CD14-positive monocyte (primary cell): ENCODE data around the gene THBS3. TPM values are rescaled to one million over a fixed set of nuclear protein-coding genes. Genes with fewer than 3 reads are reported as not detected.

Experiments
- DNase-seq, 3 donors: peaks; one replicate each; pipeline ENCODE4 v3.0.0-alpha.2; 2011 to 2022
- H2AFZ ChIP-seq: 2 replicates; pipeline ENCODE4 v1.6.0; 2012; ENCODE audit warnings: mild to moderate bottlenecking, low read depth, low read length, inconsistent platforms; ENCODE audit not compliant: insufficient read depth, poor library complexity, severe bottlenecking
- H3K27ac ChIP-seq, 2 donors: 1 replicate in 1 of 2; 2 replicates in 1 of 2; pipeline ENCODE4 v1.5.1; 2012 to 2013; ENCODE audit warnings: low read length in 2 of 2, control low read depth in 1 of 2, inconsistent platforms in 1 of 2, low read depth in 1 of 2, mild to moderate bottlenecking in 1 of 2
- H3K27me3 ChIP-seq, 2 donors: one replicate each; pipeline versions ENCODE4 v1.6.0 to v1.6.1; 2011 to 2013; ENCODE audit warnings: low read length in 2 of 2; ENCODE audit not compliant: control insufficient read depth in 2 of 2, insufficient read depth in 2 of 2
- H3K36me3 ChIP-seq, 2 donors: replicated peaks in 1 of 2; 1 replicate in 1 of 2; 2 replicates in 1 of 2; pipeline versions ENCODE4 v1.5.1 to v1.6.1; 2012 to 2013; ENCODE audit warnings: low read length in 2 of 2, control low read depth in 1 of 2, inconsistent platforms in 1 of 2, mild to moderate bottlenecking in 1 of 2; ENCODE audit not compliant: insufficient read depth in 2 of 2, control insufficient read depth in 1 of 2
- H3K4me1 ChIP-seq, 2 donors: 1 replicate in 1 of 2; 2 replicates in 1 of 2; pipeline versions ENCODE4 v1.5.1 to v1.6.1; 2012 to 2013; ENCODE audit warnings: low read length in 2 of 2, control low read depth in 1 of 2, inconsistent platforms in 1 of 2, mild to moderate bottlenecking in 1 of 2, moderate library complexity in 1 of 2; ENCODE audit not compliant: insufficient read depth in 2 of 2, control insufficient read depth in 1 of 2
- H3K4me2 ChIP-seq: replicated peaks from 2 replicates; pipeline ENCODE3; 2012; ENCODE audit warnings: low read length, moderate library complexity, mild to moderate bottlenecking; ENCODE audit not compliant: poor library complexity, severe bottlenecking; ENCODE audit errors: extremely low read depth
- H3K4me3 ChIP-seq, 3 experiments: fragments of 200-600 bp in 1 of 3; sonication (generic) in 1 of 3; replicated peaks in 1 of 3; 1 replicate in 2 of 3; 2 replicates in 1 of 3; pipeline ENCODE4 v1.5.1; 2011 to 2013; ENCODE audit warnings: low read length in 3 of 3, mild to moderate bottlenecking in 3 of 3, control low read depth in 2 of 3, low read depth in 2 of 3, inconsistent platforms in 1 of 3, moderate library complexity in 1 of 3
- H3K79me2 ChIP-seq: 2 replicates; pipeline ENCODE4 v1.6.0; 2012; ENCODE audit warnings: mild to moderate bottlenecking, control low read depth, inconsistent platforms, low read length, moderate library complexity; ENCODE audit not compliant: insufficient read depth
- H3K9ac ChIP-seq: 2 replicates; pipeline ENCODE4 v1.6.0; 2017; ENCODE audit warnings: low read length, mild to moderate bottlenecking; ENCODE audit not compliant: insufficient read depth, poor library complexity, severe bottlenecking
- H3K9me3 ChIP-seq, 2 donors: replicated peaks in 1 of 2; 1 replicate in 1 of 2; 2 replicates in 1 of 2; pipeline versions ENCODE4 v1.5.1 to v1.6.1; 2012 to 2013; ENCODE audit warnings: low read length in 2 of 2, control low read depth in 1 of 2; ENCODE audit not compliant: control insufficient read depth in 1 of 2, insufficient read depth in 1 of 2
- H4K20me1 ChIP-seq: 2 replicates; pipeline ENCODE4 v1.6.0; 2012; ENCODE audit warnings: mild to moderate bottlenecking, low read length, control low read depth, moderate library complexity; ENCODE audit not compliant: insufficient read depth
- H3K27ac Mint-ChIP-seq, 7 donors: one replicate each; pipeline ENCODE4 v1.8.0; 2020; ENCODE audit warnings: mild to moderate bottlenecking in 7 of 7, mixed read lengths in 7 of 7, moderate library complexity in 6 of 7, inconsistent platforms in 2 of 7
- H3K27me3 Mint-ChIP-seq, 3 donors: one replicate each; pipeline ENCODE4 v1.8.0; 2021 to 2022; ENCODE audit warnings: low read depth in 3 of 3, mild to moderate bottlenecking in 3 of 3, mixed read lengths in 3 of 3, moderate library complexity in 3 of 3, inconsistent platforms in 1 of 3
- H3K36me3 Mint-ChIP-seq, 2 donors: one replicate each; pipeline ENCODE4 v1.8.0; 2020; ENCODE audit warnings: mixed read lengths in 2 of 2, inconsistent platforms in 1 of 2, mild to moderate bottlenecking in 1 of 2
- H3K4me1 Mint-ChIP-seq: one replicate; pipeline ENCODE4 v1.8.0; 2020; ENCODE audit warnings: mild to moderate bottlenecking, mixed read lengths
- H3K4me3 Mint-ChIP-seq, 2 donors: one replicate each; pipeline ENCODE4 v1.8.0; 2020; ENCODE audit warnings: mild to moderate bottlenecking in 2 of 2, mixed read lengths in 2 of 2, moderate library complexity in 1 of 2
- H3K9me3 Mint-ChIP-seq, 7 donors: one replicate each; pipeline ENCODE4 v1.8.0; 2020 to 2022; ENCODE audit warnings: mixed read lengths in 7 of 7, mild to moderate bottlenecking in 6 of 7, moderate library complexity in 6 of 7, inconsistent platforms in 2 of 7
- CTCF ChIP-seq: fragments of 200-600 bp; IDR thresholded peaks from one replicate; pipeline ENCODE4 v1.8.0; 2022; ENCODE audit warnings: antibody characterized with exemption, mild to moderate bottlenecking
- WGBS: methylation state at CpG from one replicate; pipeline ENCODE4 v1.1.5; 2013; ENCODE audit warnings: missing lambda C conversion rate; ENCODE audit not compliant: insufficient coverage; 5-methylcytosine and 5-hydroxymethylcytosine counted together
- intact Hi-C, 2 donors: fragments of 100-400 bp; cut with micrococcal nuclease; formaldehyde crosslinking; loops; one replicate each; pipeline versions ENCODE4 v1.15.0 to v1.15.1; 2023
- polyA plus RNA-seq, 3 donors: library from polyadenylated mRNA; depleted of rRNA in 1 of 3; unstranded in 2 of 3; stranded (reverse) in 1 of 3; fragments of 300-500 nt in 2 of 3; fragments of >200 nt in 1 of 3; fragmentation: Illumina TruSeq in 2 of 3; gene quantifications; 1 replicate in 2 of 3; 2 replicates in 1 of 3; pipeline ENCODE4 v1.2.3, GENCODE V29; 2012 to 2021

THBS3 gene
- polyA plus RNA-seq, 3 donors, result 3.2 to 50.7 (median 5.3) TPM

GRCh38 chr1:155193275-155193990 is 14.3 kb downstream of the THBS3 start:
- Histone ChIP-seq H2AFZ (peak overlapping the region; percentile 79), H3K27me3 (peaks cover 4 to 18% of the 10 kb centered on the region in 2 donors), H3K27ac (peak overlapping the region in 1 of 2 donors; percentile 2), H3K9me3 (no peaks in the 10 kb centered on the region), H3K4me3 (peak overlapping the region; percentile 26 to 72 (median 27)), H3K36me3 (no peaks in the 10 kb centered on the region), H3K9ac (peak overlapping the region; percentile 48), H3K4me1 (peaks cover 27 to 35% of the 10 kb centered on the region in 2 donors), H3K4me2 (peak overlapping the region; percentile 81), H4K20me1 (no peaks in the 10 kb centered on the region), H3K79me2 (no peaks in the 10 kb centered on the region)
- peaks cover 11 to 18% of the 10 kb centered on the region in 2 donors for H3K36me3 Mint-ChIP-seq
- H3K4me1 Mint-ChIP-seq, result peaks cover 27% of the 10 kb centered on the region
- under 1% methylated on average over 27 of the region's 38 CpGs for WGBS
- peak; percentile 75 to 82 (median 77) for DNase-seq
- H3K27ac Mint-ChIP-seq, result peak overlapping the region in 6 of 7 donors; percentile 56 to 90 (median 70)
- peaks cover 0 to 7% (median 3%) of the 10 kb centered on the region in 7 donors for H3K9me3 Mint-ChIP-seq
- TF ChIP-seq CTCF, result peak; percentile 98
- H3K4me3 Mint-ChIP-seq, result peak overlapping the region; percentile 81 to 93
- intact Hi-C loops, result no loop called here
- H3K27me3 Mint-ChIP-seq, result peaks cover 22 to 29% (median 23%) of the 10 kb centered on the region in 3 donors

DNA sequence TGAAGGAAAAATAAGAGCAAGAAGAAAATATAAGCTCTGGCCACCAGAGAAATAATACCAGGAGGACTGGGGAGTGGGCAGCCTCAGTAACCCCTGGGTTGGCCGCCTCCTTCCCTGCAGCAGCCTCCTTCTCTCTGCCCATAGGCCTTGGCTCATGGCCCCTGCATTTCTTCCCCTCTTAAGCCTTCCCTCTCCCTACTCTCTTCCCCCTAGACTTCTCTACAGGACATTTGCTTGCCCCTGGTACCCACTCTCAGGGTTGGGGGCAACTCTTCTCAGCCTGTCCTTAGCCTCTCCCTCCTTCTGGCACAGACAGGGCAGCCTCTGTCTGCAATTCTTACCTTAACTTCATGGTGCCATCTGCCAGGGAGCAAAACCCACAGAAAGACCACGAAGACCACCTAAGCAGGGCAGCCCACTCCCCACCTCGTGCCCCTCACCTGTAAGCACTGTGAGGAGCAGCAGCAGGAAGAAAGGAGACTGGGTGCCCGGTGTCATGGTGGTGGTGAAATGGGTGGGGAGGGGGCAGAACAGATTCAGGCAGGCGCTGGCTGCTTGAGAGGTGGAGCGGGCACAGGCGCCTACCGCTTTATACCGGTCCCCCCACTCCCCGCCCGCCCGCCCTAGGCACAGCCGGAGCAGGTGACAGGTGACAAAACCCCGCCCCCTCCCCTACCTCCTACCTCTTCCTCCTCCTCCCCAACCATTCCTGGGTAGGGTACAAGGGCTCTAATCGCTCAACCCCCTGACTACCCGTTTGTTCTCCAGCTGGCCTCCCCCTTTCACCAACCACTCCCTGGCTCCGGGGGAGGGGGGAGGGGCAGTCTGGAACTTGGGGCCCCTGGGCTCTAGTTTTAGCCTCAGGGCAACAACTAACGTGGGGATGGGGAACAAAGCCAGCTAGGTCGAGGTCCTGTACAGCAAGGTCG is 15.1 kb downstream of the THBS3 start:
- intact Hi-C loops, result no loop called here
- Histone ChIP-seq H3K27me3 (peaks cover 4 to 18% of the 10 kb centered on the region in 2 donors), H4K20me1 (no peaks in the 10 kb centered on the region), H2AFZ (peak overlapping the region; percentile 79), H3K4me2 (peak overlapping the region; percentile 81), H3K27ac (peak overlapping the region in 1 of 2 donors; percentile 2), H3K36me3 (no peaks in the 10 kb centered on the region), H3K9ac (peak overlapping the region; percentile 48), H3K9me3 (no peaks in the 10 kb centered on the region), H3K4me1 (peaks cover 27 to 35% of the 10 kb centered on the region in 2 donors), H3K4me3 (peak overlapping the region; percentile 26 to 72 (median 27)), H3K79me2 (no peaks in the 10 kb centered on the region)
- peaks cover 23 to 30% (median 27%) of the 10 kb centered on the region in 3 donors for H3K27me3 Mint-ChIP-seq
- H3K9me3 Mint-ChIP-seq, result peaks cover 0 to 7% (median 3%) of the 10 kb centered on the region in 7 donors
- H3K36me3 Mint-ChIP-seq, result peaks cover 11 to 19% of the 10 kb centered on the region in 2 donors
- H3K27ac Mint-ChIP-seq, result peak overlapping the region in 3 of 7 donors; percentile 11 to 90 (median 87)
- TF ChIP-seq CTCF, result no peak
- 80% methylated on average over 1 of the region's 20 CpGs for WGBS
- H3K4me3 Mint-ChIP-seq, result peak overlapping the region; percentile 81 to 93
- H3K4me1 Mint-ChIP-seq, result peaks cover 27% of the 10 kb centered on the region
- DNase-seq, result no peak
